ENCODE measurements around the gene HS6ST3. TPM values are rescaled to one million over a fixed set of nuclear protein-coding genes. Genes with fewer than 3 reads are reported as not detected.

HS6ST3 gene
- total RNA-seq, 1 experiment from 2014 or later, result not detected

GRCh38 chr13:96533408-96533807 is 443.5 kb downstream of the HS6ST3 start:
- CTCF ChIA-PET, result no interaction called here
- BruUV-seq (replicated peaks), result no TSS peak

GRCh38 chr13:96539791-96540190 is 449.9 kb downstream of the HS6ST3 start:
- no peak for DNase-seq
- intact Hi-C loops (cut with micrococcal nuclease; ENCODE audit: unreplicated experiment), result no loop called here
- CTCF ChIA-PET, result no interaction called here
- no peak for TF ChIP-seq CTCF (IDR thresholded peaks at IDR 0.05; ENCODE audit: insufficient read depth in 1 of 2, low read depth in 1 of 2, low read length in 1 of 2, severe bottlenecking in 1 of 2, unreplicated experiment in 1 of 2)
- no peak overlapping the region for H3K4me3 ChIP-seq (ENCODE audit: low read depth, low read length)
- H3K36me3 Mint-ChIP-seq (ENCODE audit: insufficient read depth, unreplicated experiment), result no peaks in the 10 kb centered on the region
- peaks cover 4% of the 10 kb centered on the region for H3K27me3 Mint-ChIP-seq (ENCODE audit: insufficient read depth, unreplicated experiment)
- H3K9me3 Mint-ChIP-seq (ENCODE audit: unreplicated experiment), result no peaks in the 10 kb centered on the region
- no TSS peak for BruUV-seq (replicated peaks)
- no peak overlapping the region for H3K4me3 Mint-ChIP-seq (ENCODE audit: unreplicated experiment)
- H3K9me3 ChIP-seq, result no peaks in the 10 kb centered on the region
- H3K36me3 ChIP-seq (ENCODE audit: control insufficient read depth, insufficient read depth, low read length), result no peaks in the 10 kb centered on the region
- H3K4me1 ChIP-seq, result no peaks in the 10 kb centered on the region
- no peak overlapping the region for H3K27ac Mint-ChIP-seq (ENCODE audit: unreplicated experiment)
- H3K4me1 Mint-ChIP-seq (ENCODE audit: low read depth, unreplicated experiment), result no peaks in the 10 kb centered on the region
- POLR2A ChIA-PET, result no interaction called here
- no peaks in the 10 kb centered on the region; the same call in 1 of the 2 replicates for H3K27me3 ChIP-seq (replicated peaks; ENCODE audit: control insufficient read depth, insufficient read depth, low read length)

More at GRCh38 chr13:96533408-96533807, 443.5 kb downstream of the HS6ST3 start:
- Mint-ChIP-seq H3K27me3 (ENCODE audit: insufficient read depth, unreplicated experiment) (no peaks in the 10 kb centered on the region), H3K9me3 (ENCODE audit: unreplicated experiment) (no peaks in the 10 kb centered on the region), H3K27ac (ENCODE audit: unreplicated experiment) (no peak overlapping the region), H3K4me3 (ENCODE audit: unreplicated experiment) (no peak overlapping the region), H3K4me1 (ENCODE audit: low read depth, unreplicated experiment) (no peaks in the 10 kb centered on the region), H3K36me3 (ENCODE audit: insufficient read depth, unreplicated experiment) (no peaks in the 10 kb centered on the region)
- TF ChIP-seq CTCF (IDR thresholded peaks at IDR 0.05; ENCODE audit: insufficient read depth in 1 of 2, low read depth in 1 of 2, low read length in 1 of 2, severe bottlenecking in 1 of 2, unreplicated experiment in 1 of 2), result no peak
- POLR2A ChIA-PET, result no interaction called here
- no peaks in the 10 kb centered on the region for H3K27me3 ChIP-seq (replicated peaks; ENCODE audit: control insufficient read depth, insufficient read depth, low read length)
- intact Hi-C loops (cut with micrococcal nuclease; ENCODE audit: unreplicated experiment), result no loop called here
- no peak overlapping the region for H3K4me3 ChIP-seq (ENCODE audit: low read depth, low read length)
- no peak for DNase-seq
- H3K4me1 ChIP-seq, result no peaks in the 10 kb centered on the region
- no peaks in the 10 kb centered on the region for H3K9me3 ChIP-seq
- H3K36me3 ChIP-seq (ENCODE audit: control insufficient read depth, insufficient read depth, low read length), result no peaks in the 10 kb centered on the region

GRCh38 chr13:96540670-96541069 is 450.8 kb downstream of the HS6ST3 start:
- no peak for DNase-seq
- no peak overlapping the region for H3K4me3 ChIP-seq (ENCODE audit: low read depth, low read length)
- no peaks in the 10 kb centered on the region for H3K9me3 Mint-ChIP-seq (ENCODE audit: unreplicated experiment)
- TF ChIP-seq CTCF (IDR thresholded peaks at IDR 0.05; ENCODE audit: insufficient read depth in 1 of 2, low read depth in 1 of 2, low read length in 1 of 2, severe bottlenecking in 1 of 2, unreplicated experiment in 1 of 2), result no peak
- no peaks in the 10 kb centered on the region for H3K36me3 ChIP-seq (ENCODE audit: control insufficient read depth, insufficient read depth, low read length)
- H3K27me3 Mint-ChIP-seq (ENCODE audit: insufficient read depth, unreplicated experiment), result peaks cover 4% of the 10 kb centered on the region
- BruUV-seq (replicated peaks), result no TSS peak
- intact Hi-C loops (cut with micrococcal nuclease; ENCODE audit: unreplicated experiment), result no loop called here
- H3K9me3 ChIP-seq, result no peaks in the 10 kb centered on the region
- no peak overlapping the region for H3K4me3 Mint-ChIP-seq (ENCODE audit: unreplicated experiment)
- no peak overlapping the region for H3K27ac Mint-ChIP-seq (ENCODE audit: unreplicated experiment)
- ChIA-PET CTCF (no interaction called here), POLR2A (no interaction called here)
- H3K4me1 Mint-ChIP-seq (ENCODE audit: low read depth, unreplicated experiment), result no peaks in the 10 kb centered on the region
- no peaks in the 10 kb centered on the region for H3K36me3 Mint-ChIP-seq (ENCODE audit: insufficient read depth, unreplicated experiment)
- H3K27me3 ChIP-seq (replicated peaks; ENCODE audit: control insufficient read depth, insufficient read depth, low read length), result no peaks in the 10 kb centered on the region; the same call in 1 of the 2 replicates
- no peaks in the 10 kb centered on the region for H3K4me1 ChIP-seq
